Vagina (tissue), 2 donors: ENCODE results near the gene ALOXE3. TPM values are rescaled to one million over a fixed set of nuclear protein-coding genes. Genes with fewer than 3 reads are reported as not detected.

Experiments used
- DNase-seq, 2 donors: peaks; one replicate each; pipeline ENCODE4 v3.0.0-alpha.2; 2017; ENCODE audit errors: extremely low spot score in 2 of 2
- H3K27ac ChIP-seq: fragments of 200-600 bp; sonication (generic); one replicate; pipeline ENCODE4 v1.5.1; 2019
- H3K27me3 ChIP-seq: fragments of 200-600 bp; sonication (generic); one replicate; pipeline ENCODE4 v1.5.1; 2019
- H3K36me3 ChIP-seq, 2 donors: fragments of 200-600 bp; sonication (generic); one replicate each; pipeline ENCODE4 v1.5.1; 2017 to 2019
- H3K4me1 ChIP-seq: fragments of 200-600 bp; sonication (generic); one replicate; pipeline ENCODE4 v1.5.1; 2019
- H3K4me3 ChIP-seq, 2 donors: fragments of 200-600 bp; sonication (generic); 1 replicate in 1 of 2; 2 replicates in 1 of 2; pipeline ENCODE4 v1.5.1; 2016 to 2019
- H3K9me3 ChIP-seq: fragments of 200-600 bp; sonication (generic); one replicate; pipeline ENCODE4 v1.5.1; 2019
- CTCF ChIP-seq, 3 experiments: fragments of 450-650 bp in 2 of 3; fragments of 200-600 bp in 1 of 3; sonication (generic) in 1 of 3; IDR thresholded peaks; one replicate each; pipeline ENCODE4 v1.5.1; 2017 to 2019; ENCODE audit warnings: antibody characterized with exemption in 3 of 3, mild to moderate bottlenecking in 2 of 3, moderate library complexity in 2 of 3
- POLR2A ChIP-seq, 2 donors: fragments of 450-650 bp; IDR thresholded peaks; one replicate each; pipeline ENCODE4 v1.6.1; 2017; ENCODE audit warnings: antibody characterized with exemption in 2 of 2, mild to moderate bottlenecking in 2 of 2, moderate library complexity in 2 of 2
- POLR2AphosphoS5 ChIP-seq, 2 donors: sonication (generic); formaldehyde crosslinking; IDR thresholded peaks; one replicate each; pipeline ENCODE4 v1.9.0; 2017; ENCODE audit warnings: antibody characterized with exemption in 2 of 2, mild to moderate bottlenecking in 2 of 2, low read depth in 1 of 2; ENCODE audit not compliant: insufficient read depth in 1 of 2
- intact Hi-C: fragments of 100-400 bp; cut with DNase I; formaldehyde crosslinking; loops from one replicate; pipeline ENCODE4 v1.15.1; 2023
- total RNA-seq: library from RNA; depleted of rRNA; stranded (reverse); fragments of >200 nt; gene quantifications from one replicate; pipeline ENCODE4 v1.2.3, GENCODE V29; 2016

The ALOXE3 gene
- total RNA-seq, 1 donor from 2014 or later, result 1.5 TPM

- H3K4me3 ChIP-seq, result no peak overlapping the region
- no peak for TF ChIP-seq POLR2A (IDR thresholded peaks at IDR 0.05)
- no peak for TF ChIP-seq POLR2AphosphoS5 (IDR thresholded peaks at IDR 0.05; ENCODE audit: insufficient read depth in 1 of 2, low read depth in 1 of 2)
- no peak for TF ChIP-seq CTCF (IDR thresholded peaks at IDR 0.05)
- no peaks in the 10 kb centered on the region for H3K27me3 ChIP-seq
- H3K27ac ChIP-seq, result no peak overlapping the region
- intact Hi-C loops, result no loop called here
- no peaks in the 10 kb centered on the region for H3K36me3 ChIP-seq
- no peak for DNase-seq
- H3K9me3 ChIP-seq, result no peaks in the 10 kb centered on the region
- peaks cover 32% of the 10 kb centered on the region for H3K4me1 ChIP-seq
Measured at GRCh38 chr17:8128125-8128784, 9.9 kb upstream of the ALOXE3 start.

- TF ChIP-seq POLR2AphosphoS5 (IDR thresholded peaks at IDR 0.05; ENCODE audit: insufficient read depth in 1 of 2, low read depth in 1 of 2) (no peak), CTCF (IDR thresholded peaks at IDR 0.05) (no peak), POLR2A (IDR thresholded peaks at IDR 0.05) (no peak)
- no peaks in the 10 kb centered on the region for H3K36me3 ChIP-seq
- peak overlapping the region; percentile 89 for H3K27ac ChIP-seq
- H3K4me3 ChIP-seq, result peak overlapping the region; percentile 58 to 76
- intact Hi-C loops, result no loop called here
- DNase-seq, result no peak
- peaks cover 46% of the 10 kb centered on the region for H3K4me1 ChIP-seq
- H3K27me3 ChIP-seq, result no peaks in the 10 kb centered on the region
- no peaks in the 10 kb centered on the region for H3K9me3 ChIP-seq
Measured at GRCh38 chr17:8126491-8127066, 8.3 kb upstream of the ALOXE3 start.

- intact Hi-C loops, result no loop called here
- Histone ChIP-seq H3K27ac (peak overlapping the region; percentile 89), H3K4me3 (peak overlapping the region; percentile 58 to 76), H3K36me3 (no peaks in the 10 kb centered on the region), H3K4me1 (peaks cover 52% of the 10 kb centered on the region), H3K9me3 (no peaks in the 10 kb centered on the region), H3K27me3 (no peaks in the 10 kb centered on the region)
- no peak for DNase-seq
- TF ChIP-seq POLR2AphosphoS5 (IDR thresholded peaks at IDR 0.05; ENCODE audit: insufficient read depth in 1 of 2, low read depth in 1 of 2) (peak in 1 of 2 donors; percentile 50), POLR2A (IDR thresholded peaks at IDR 0.05) (no peak), CTCF (IDR thresholded peaks at IDR 0.05) (no peak)
Measured at GRCh38 chr17:8125947-8126490, 7.7 kb upstream of the ALOXE3 start.

- intact Hi-C loops, result no loop called here
- Histone ChIP-seq H3K36me3 (no peaks in the 10 kb centered on the region), H3K9me3 (no peaks in the 10 kb centered on the region), H3K27me3 (no peaks in the 10 kb centered on the region), H3K4me3 (peak overlapping the region; percentile 58 to 76), H3K27ac (peak overlapping the region; percentile 89), H3K4me1 (peaks cover 58% of the 10 kb centered on the region)
- TF ChIP-seq CTCF (IDR thresholded peaks at IDR 0.05) (no peak), POLR2AphosphoS5 (IDR thresholded peaks at IDR 0.05; ENCODE audit: insufficient read depth in 1 of 2, low read depth in 1 of 2) (peak in 1 of 2 donors; percentile 91)
- DNase-seq, result peak in 1 of 2 donors; percentile 91
Measured at GRCh38 chr17:8125154-8125946, 7.0 kb upstream of the ALOXE3 start.
